Hippocampal formation (tissue), 2 donors: Measurements from ENCODE around the gene PPP1R12B.
"Not testable (repeated sequence)": the region's sequence is repeated elsewhere in the genome, so short reads cannot be mapped to it uniquely, and the experiment has no call there.

Experiments
- DNase-seq, 2 donors: peaks; one replicate each; lab custom pipeline; 2025; lab: John Stamatoyannopoulos, UW

PPP1R12B gene

GRCh38 chr1:202614363-202615207, 266.1 kb downstream of the PPP1R12B start:
- DNase-seq: not testable (repeated sequence)

GRCh38 chr1:202615208-202615500, 266.7 kb downstream of the PPP1R12B start:
- DNase-seq: not testable (repeated sequence)

- DNase-seq: peak in 1 of 2 donors; percentile 25
These were observed 267.2 kb downstream of the PPP1R12B start for GRCh38 chr1:202615501-202616354.

- no peak for DNase-seq
These were observed 267.9 kb downstream of the PPP1R12B start for GRCh38 chr1:202616355-202616915.

- not testable (repeated sequence) for DNase-seq
These were observed 270.5 kb downstream of the PPP1R12B start for GRCh38 chr1:202619012-202619411.

GRCh38 chr1:202619505-202619904, 271.0 kb downstream of the PPP1R12B start:
- DNase-seq: no peak

- DNase-seq: not testable (repeated sequence)
These were observed 271.5 kb downstream of the PPP1R12B start for GRCh38 chr1:202620036-202620435.

- no peak for DNase-seq
These were observed 272.9 kb downstream of the PPP1R12B start for GRCh38 chr1:202621446-202621845.

GRCh38 chr1:202622388-202622787, 273.9 kb downstream of the PPP1R12B start:
- DNase-seq: no peak

- no peak for DNase-seq
These were observed 274.6 kb downstream of the PPP1R12B start for GRCh38 chr1:202623075-202623474.

- not testable (repeated sequence) for DNase-seq
These were observed 275.0 kb downstream of the PPP1R12B start for GRCh38 chr1:202623476-202623875.

GRCh38 chr1:202624088-202624780, 275.7 kb downstream of the PPP1R12B start:
- no peak for DNase-seq

- DNase-seq: no peak
These were observed 276.2 kb downstream of the PPP1R12B start for GRCh38 chr1:202624781-202625108.

GRCh38 chr1:202625416-202626360, 277.2 kb downstream of the PPP1R12B start:
- peak; percentile 6 to 12 for DNase-seq

- not testable (repeated sequence) for DNase-seq
These were observed 278.5 kb downstream of the PPP1R12B start for GRCh38 chr1:202627036-202627435.

GRCh38 chr1:202627841-202628565, 279.5 kb downstream of the PPP1R12B start:
- DNase-seq: no peak

- no peak for DNase-seq
These were observed 280.2 kb downstream of the PPP1R12B start for GRCh38 chr1:202628646-202629215.

GRCh38 chr1:202629257-202629811, 280.8 kb downstream of the PPP1R12B start:
- not testable (repeated sequence) for DNase-seq

GRCh38 chr1:202630096-202630495, 281.6 kb downstream of the PPP1R12B start:
- DNase-seq: not testable (repeated sequence)

- DNase-seq: no peak
These were observed 282.0 kb downstream of the PPP1R12B start for GRCh38 chr1:202630541-202630940.
